Lung microvascular endothelial cell (primary cell): Measurements from ENCODE around the gene GPC5. TPM values are rescaled to one million over a fixed set of nuclear protein-coding genes. Genes with fewer than 3 reads are reported as not detected.
"Not testable (repeated sequence)": the region's sequence is repeated elsewhere in the genome, so short reads cannot be mapped to it uniquely, and the experiment has no call there.

Source experiments
- DNase-seq, 2 donors: peaks; one replicate each; pipeline versions ENCODE4 v3.0.0 to v3.0.0-alpha.2; 2010; ENCODE audit warnings: low read depth in 2 of 2
- total RNA-seq: library from RNA; depleted of rRNA; stranded (reverse); fragments of >200 nt; gene quantifications from 2 replicates; pipeline ENCODE4 v1.2.1, GENCODE V29; 2014

GPC5 gene
- total RNA-seq, 1 donor from 2014 or later = 0.79 TPM

- DNase-seq = no peak
Measured at GRCh38 chr13:92823059-92823458, 1424.6 kb downstream of the GPC5 start.

GRCh38 chr13:92825938-92826596 lies 1427.6 kb downstream of the GPC5 start:
- DNase-seq = no peak

- DNase-seq = no peak
Measured at GRCh38 chr13:92827503-92827902, 1429.1 kb downstream of the GPC5 start.

- no peak for DNase-seq
Measured at GRCh38 chr13:92829930-92830329, 1431.5 kb downstream of the GPC5 start.

- no peak for DNase-seq
Measured at GRCh38 chr13:92830821-92831220, 1432.4 kb downstream of the GPC5 start.

GRCh38 chr13:92833071-92833470 lies 1434.7 kb downstream of the GPC5 start:
- no peak for DNase-seq

GRCh38 chr13:92836171-92836570 lies 1437.8 kb downstream of the GPC5 start:
- DNase-seq = no peak

- DNase-seq = no peak
Measured at GRCh38 chr13:92838786-92839185, 1440.4 kb downstream of the GPC5 start.

GRCh38 chr13:92842145-92842544 lies 1443.7 kb downstream of the GPC5 start:
- no peak for DNase-seq

- no peak for DNase-seq
Measured at GRCh38 chr13:92843549-92843948, 1445.1 kb downstream of the GPC5 start.

GRCh38 chr13:92849381-92849780 lies 1451.0 kb downstream of the GPC5 start:
- no peak for DNase-seq

GRCh38 chr13:92864584-92865284 lies 1466.3 kb downstream of the GPC5 start:
- DNase-seq = no peak

GRCh38 chr13:92873029-92873428 lies 1474.6 kb downstream of the GPC5 start:
- no peak for DNase-seq

GRCh38 chr13:92886535-92887077 lies 1488.2 kb downstream of the GPC5 start:
- no peak for DNase-seq

GRCh38 chr13:92894447-92894846 lies 1496.0 kb downstream of the GPC5 start:
- DNase-seq = no peak

GRCh38 chr13:92896842-92897241 lies 1498.4 kb downstream of the GPC5 start:
- no peak for DNase-seq

GRCh38 chr13:92898946-92899345 lies 1500.5 kb downstream of the GPC5 start:
- DNase-seq = not testable (repeated sequence)

- no peak for DNase-seq
Measured at GRCh38 chr13:92900446-92900845, 1502.0 kb downstream of the GPC5 start.

- no peak for DNase-seq
Measured at GRCh38 chr13:92901739-92902138, 1503.3 kb downstream of the GPC5 start.

GRCh38 chr13:92912629-92913028 lies 1514.2 kb downstream of the GPC5 start:
- DNase-seq = no peak

- no peak for DNase-seq
Measured at GRCh38 chr13:92913840-92914239, 1515.4 kb downstream of the GPC5 start.
